GM23338 (cell line): ENCODE data around the gene CELSR1. TPM values are rescaled to one million over a fixed set of nuclear protein-coding genes. Genes with fewer than 3 reads are reported as not detected.

Experiments used
- ATAC-seq: fragments of 200-7000 bp; cut with Tn5 transposase; 3 replicates; pipeline ENCODE4 v1.9.1; 2020
- DNase-seq: peaks from one replicate; pipeline ENCODE4 v3.0.0-alpha.2; 2015; ENCODE audit warnings: low spot score
- H2AFZ ChIP-seq: fragments of 200-600 bp; sonication (generic); 2 replicates; pipeline ENCODE4 v1.8.0; 2016; ENCODE audit warnings: antibody characterized with exemption, mild to moderate bottlenecking, moderate library complexity
- H3F3A ChIP-seq: fragments of 200-600 bp; sonication (generic); replicated peaks from 2 replicates; pipeline ENCODE4 v1.8.0; 2017; ENCODE audit warnings: antibody characterized with exemption, mixed run types, low read depth
- H3K27ac ChIP-seq: fragments of 200-600 bp; sonication (generic); 2 replicates; pipeline ENCODE4 v1.6.1; 2016; ENCODE audit warnings: low read depth
- H3K27me3 ChIP-seq: fragments of 200-600 bp; sonication (generic); 2 replicates; pipeline ENCODE4 v1.8.0; 2016; ENCODE audit warnings: mild to moderate bottlenecking, mixed run types, moderate library complexity; ENCODE audit not compliant: insufficient read depth
- H3K36me3 ChIP-seq: fragments of 200-600 bp; sonication (generic); 2 replicates; pipeline ENCODE4 v1.8.0; 2016; ENCODE audit warnings: mild to moderate bottlenecking; ENCODE audit not compliant: insufficient read depth
- H3K4me1 ChIP-seq: fragments of 200-600 bp; sonication (generic); 2 replicates; pipeline ENCODE4 v1.8.0; 2016; ENCODE audit warnings: mild to moderate bottlenecking, moderate library complexity; ENCODE audit not compliant: insufficient read depth
- H3K4me2 ChIP-seq: fragments of 200-600 bp; sonication (generic); 2 replicates; pipeline ENCODE4 v1.7.1; 2017; ENCODE audit warnings: mixed run types
- H3K4me3 ChIP-seq: fragments of 200-600 bp; sonication (generic); 2 replicates; pipeline ENCODE4 v1.6.1; 2016; ENCODE audit warnings: mixed run types
- H3K79me2 ChIP-seq: fragments of 200-600 bp; sonication (generic); replicated peaks from 2 replicates; pipeline ENCODE4 v1.8.0; 2017; ENCODE audit warnings: mild to moderate bottlenecking; ENCODE audit not compliant: insufficient read depth
- H3K9me2 ChIP-seq: fragments of 200-600 bp; sonication (generic); 2 replicates; pipeline ENCODE4 v1.8.0; 2017; ENCODE audit not compliant: insufficient read depth
- H4K20me1 ChIP-seq: fragments of 200-600 bp; sonication (generic); replicated peaks from 2 replicates; pipeline ENCODE4 v1.8.0; 2017; ENCODE audit warnings: mild to moderate bottlenecking; ENCODE audit not compliant: insufficient read depth
- H3K27ac Mint-ChIP-seq: 2 replicates; pipeline ENCODE4 v1.8.0; 2020; ENCODE audit warnings: inconsistent platforms, mild to moderate bottlenecking, moderate library complexity, mixed read lengths
- H3K27me3 Mint-ChIP-seq: 3 replicates; pipeline ENCODE4 v1.8.0; 2022; ENCODE audit warnings: low read depth, mild to moderate bottlenecking, moderate library complexity, mixed read lengths, inconsistent platforms; ENCODE audit not compliant: insufficient read depth, poor library complexity
- H3K36me3 Mint-ChIP-seq: 3 replicates; pipeline ENCODE4 v1.8.0; 2021; ENCODE audit warnings: low read depth, mild to moderate bottlenecking, inconsistent platforms, moderate library complexity, mixed read lengths
- H3K4me1 Mint-ChIP-seq: 3 replicates; pipeline ENCODE4 v1.8.0; 2020; ENCODE audit warnings: mild to moderate bottlenecking, inconsistent platforms, mixed read lengths
- H3K4me3 Mint-ChIP-seq: 3 replicates; pipeline ENCODE4 v1.8.0; 2021; ENCODE audit warnings: moderate library complexity, mild to moderate bottlenecking, inconsistent platforms, mixed read lengths
- H3K9me3 Mint-ChIP-seq: 3 replicates; pipeline ENCODE4 v1.8.0; 2020; ENCODE audit warnings: moderate library complexity, mild to moderate bottlenecking, inconsistent platforms, mixed read lengths
- CREB1 ChIP-seq: fragments of 250-450 bp; sonication (Bioruptor Pico); IDR thresholded peaks from 2 replicates; pipeline ENCODE4 v1.5.0; 2020; ENCODE audit warnings: low read depth, mild to moderate bottlenecking, moderate library complexity
- EZH2phosphoT487 ChIP-seq: fragments of 200-600 bp; sonication (generic); IDR thresholded peaks from one replicate; pipeline ENCODE4 v1.8.1; 2018; ENCODE audit warnings: antibody characterized with exemption; ENCODE audit not compliant: unreplicated experiment
- JUNB ChIP-seq: IDR thresholded peaks from one replicate; pipeline ENCODE4 v1.6.1; 2016; ENCODE audit warnings: antibody characterized with exemption; ENCODE audit not compliant: unreplicated experiment
- NANOG ChIP-seq: IDR thresholded peaks from 2 replicates; pipeline ENCODE4 v1.6.1; 2016; ENCODE audit warnings: antibody characterized with exemption, borderline replicate concordance
- POLR2AphosphoS5 ChIP-seq: IDR thresholded peaks from 2 replicates; pipeline ENCODE4 v1.6.1; 2016; ENCODE audit warnings: antibody characterized with exemption, low read depth
- STAT1 ChIP-seq: IDR thresholded peaks from one replicate; pipeline ENCODE4 v1.6.1; 2016; ENCODE audit warnings: antibody characterized with exemption; ENCODE audit not compliant: unreplicated experiment
- ZNF114 ChIP-seq: fragments of 250-450 bp; sonication (Bioruptor Pico); IDR thresholded peaks from 2 replicates; pipeline ENCODE4 v1.5.0; 2020; ENCODE audit warnings: mild to moderate bottlenecking, moderate library complexity
- ZNF331 ChIP-seq: fragments of 250-450 bp; sonication (Bioruptor Pico); IDR thresholded peaks from 2 replicates; pipeline ENCODE4 v1.5.0; 2020; ENCODE audit warnings: low read depth, mild to moderate bottlenecking, moderate library complexity
- polyA plus RNA-seq: library from polyadenylated mRNA; unstranded; fragments of >200 nt; fragmentation: Nextera tagmentation; extraction: Ambion mirVana; gene quantifications from 2 replicates; pipeline ENCODE4 v1.2.1, GENCODE V29; 2016
- total RNA-seq: library from RNA; depleted of rRNA; stranded (reverse); fragments of >200 nt; shearing (Covaris generic); gene quantifications from 2 replicates; pipeline ENCODE4 v1.2.3, GENCODE V29; 2014
- TF ChIP-seq, protein P1 (sequence below): IDR thresholded peaks from one replicate; pipeline ENCODE4 v1.6.1; 2018; ENCODE audit warnings: antibody characterized with exemption; ENCODE audit not compliant: unreplicated experiment
- TF ChIP-seq, protein P2 (sequence below): IDR thresholded peaks from 2 replicates; pipeline ENCODE4 v1.6.1; 2016; ENCODE audit warnings: antibody characterized with exemption
- TF ChIP-seq, protein P3 (sequence below), 2 experiments: fragments of 200-600 bp in 1 of 2; sonication (generic) in 1 of 2; conservative IDR thresholded peaks; 2 replicates each; pipeline versions ENCODE4 v1.5.1 to v1.6.1; 2016 to 2017; ENCODE audit warnings: antibody characterized with exemption in 2 of 2, low read depth in 2 of 2, mild to moderate bottlenecking in 2 of 2, moderate library complexity in 1 of 2

The CELSR1 gene
- total and polyA plus RNA-seq, 2 experiments from 2014 or later, result 4.8 to 20.4 TPM

DNA sequence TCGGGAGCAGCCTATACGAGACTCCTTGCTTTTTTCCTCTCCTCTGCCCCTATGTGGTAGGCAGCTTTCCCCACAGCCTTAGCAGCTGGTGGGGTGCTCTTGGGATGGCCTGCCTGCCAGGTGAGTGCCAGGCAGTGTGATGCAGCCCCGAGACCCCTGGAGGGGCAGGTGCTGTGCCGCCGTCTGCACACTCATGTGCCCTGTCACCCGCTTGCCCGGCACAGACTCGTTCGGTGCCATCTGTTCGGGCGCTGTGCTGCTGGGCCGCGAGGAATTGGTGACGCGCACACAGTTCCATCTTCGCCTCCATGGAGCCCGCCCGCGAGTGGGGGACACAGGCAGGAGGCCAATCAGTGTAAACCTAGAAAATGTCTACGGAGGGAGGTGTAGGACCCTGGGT is 186.8 kb downstream of the CELSR1 start (continued):
- TF ChIP-seq ZNF114, result no peak
- TF ChIP-seq, protein P1, sequence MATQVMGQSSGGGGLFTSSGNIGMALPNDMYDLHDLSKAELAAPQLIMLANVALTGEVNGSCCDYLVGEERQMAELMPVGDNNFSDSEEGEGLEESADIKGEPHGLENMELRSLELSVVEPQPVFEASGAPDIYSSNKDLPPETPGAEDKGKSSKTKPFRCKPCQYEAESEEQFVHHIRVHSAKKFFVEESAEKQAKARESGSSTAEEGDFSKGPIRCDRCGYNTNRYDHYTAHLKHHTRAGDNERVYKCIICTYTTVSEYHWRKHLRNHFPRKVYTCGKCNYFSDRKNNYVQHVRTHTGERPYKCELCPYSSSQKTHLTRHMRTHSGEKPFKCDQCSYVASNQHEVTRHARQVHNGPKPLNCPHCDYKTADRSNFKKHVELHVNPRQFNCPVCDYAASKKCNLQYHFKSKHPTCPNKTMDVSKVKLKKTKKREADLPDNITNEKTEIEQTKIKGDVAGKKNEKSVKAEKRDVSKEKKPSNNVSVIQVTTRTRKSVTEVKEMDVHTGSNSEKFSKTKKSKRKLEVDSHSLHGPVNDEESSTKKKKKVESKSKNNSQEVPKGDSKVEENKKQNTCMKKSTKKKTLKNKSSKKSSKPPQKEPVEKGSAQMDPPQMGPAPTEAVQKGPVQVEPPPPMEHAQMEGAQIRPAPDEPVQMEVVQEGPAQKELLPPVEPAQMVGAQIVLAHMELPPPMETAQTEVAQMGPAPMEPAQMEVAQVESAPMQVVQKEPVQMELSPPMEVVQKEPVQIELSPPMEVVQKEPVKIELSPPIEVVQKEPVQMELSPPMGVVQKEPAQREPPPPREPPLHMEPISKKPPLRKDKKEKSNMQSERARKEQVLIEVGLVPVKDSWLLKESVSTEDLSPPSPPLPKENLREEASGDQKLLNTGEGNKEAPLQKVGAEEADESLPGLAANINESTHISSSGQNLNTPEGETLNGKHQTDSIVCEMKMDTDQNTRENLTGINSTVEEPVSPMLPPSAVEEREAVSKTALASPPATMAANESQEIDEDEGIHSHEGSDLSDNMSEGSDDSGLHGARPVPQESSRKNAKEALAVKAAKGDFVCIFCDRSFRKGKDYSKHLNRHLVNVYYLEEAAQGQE, result no peak
- TF ChIP-seq, protein P2, sequence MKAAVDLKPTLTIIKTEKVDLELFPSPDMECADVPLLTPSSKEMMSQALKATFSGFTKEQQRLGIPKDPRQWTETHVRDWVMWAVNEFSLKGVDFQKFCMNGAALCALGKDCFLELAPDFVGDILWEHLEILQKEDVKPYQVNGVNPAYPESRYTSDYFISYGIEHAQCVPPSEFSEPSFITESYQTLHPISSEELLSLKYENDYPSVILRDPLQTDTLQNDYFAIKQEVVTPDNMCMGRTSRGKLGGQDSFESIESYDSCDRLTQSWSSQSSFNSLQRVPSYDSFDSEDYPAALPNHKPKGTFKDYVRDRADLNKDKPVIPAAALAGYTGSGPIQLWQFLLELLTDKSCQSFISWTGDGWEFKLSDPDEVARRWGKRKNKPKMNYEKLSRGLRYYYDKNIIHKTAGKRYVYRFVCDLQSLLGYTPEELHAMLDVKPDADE, result no peak
- TF ChIP-seq ZNF331 (CRISPR knock-in tag), result no peak
- TF ChIP-seq NANOG, result no peak

DNA sequence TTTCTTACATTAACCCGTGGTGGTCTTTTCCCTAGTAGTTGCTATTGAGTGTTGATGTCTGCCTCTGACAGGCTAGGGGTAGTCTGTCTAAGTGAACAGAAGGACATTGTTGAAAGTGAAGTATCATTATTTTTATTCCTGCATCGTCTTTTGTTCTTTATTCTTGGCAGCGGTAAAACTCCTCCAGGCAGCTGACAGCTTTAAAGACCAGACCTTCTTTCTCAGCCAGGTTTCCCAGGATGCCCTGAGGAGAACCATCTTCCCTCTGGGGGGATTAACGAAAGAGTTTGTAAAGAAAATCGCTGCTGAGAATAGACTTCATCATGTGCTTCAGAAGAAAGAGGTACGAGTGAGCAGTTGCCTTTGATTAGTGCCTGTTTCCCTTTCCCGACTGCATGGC is 187.3 kb downstream of the CELSR1 start:
- H4K20me1 ChIP-seq, result peaks cover 4% of the 10 kb centered on the region
- H3K4me1 Mint-ChIP-seq, result no peaks in the 10 kb centered on the region
- H3K9me3 Mint-ChIP-seq, result no peaks in the 10 kb centered on the region; the same call in 2 of the 3 replicates
- DNase-seq, result no peak
- no peaks in the 10 kb centered on the region for H3K9me2 ChIP-seq
- no peak overlapping the region for H2AFZ ChIP-seq
- H3K27me3 Mint-ChIP-seq, result peaks cover 4% of the 10 kb centered on the region
- peaks cover 15% of the 10 kb centered on the region; the same call in 1 of the 2 replicates for H3K79me2 ChIP-seq
- H3K4me2 ChIP-seq, result no peak overlapping the region
- no peak overlapping the region for H3K4me3 Mint-ChIP-seq
- H3K4me1 ChIP-seq, result no peaks in the 10 kb centered on the region
- H3K27ac Mint-ChIP-seq, result no peak overlapping the region
- no peak for ATAC-seq
- H3K27ac ChIP-seq, result no peak overlapping the region
- no peak overlapping the region for H3K4me3 ChIP-seq
- no peaks in the 10 kb centered on the region for H3K27me3 ChIP-seq
- H3K36me3 ChIP-seq, result peaks cover 24% of the 10 kb centered on the region
- peaks cover 78% of the 10 kb centered on the region for H3K36me3 Mint-ChIP-seq
- peaks cover 6% of the 10 kb centered on the region; the same call in 1 of the 2 replicates for H3F3A ChIP-seq
- TF ChIP-seq CREB1 (CRISPR knock-in tag), result no peak
- TF ChIP-seq EZH2phosphoT487, result no peak
- no peak for TF ChIP-seq STAT1
- TF ChIP-seq, protein P3, sequence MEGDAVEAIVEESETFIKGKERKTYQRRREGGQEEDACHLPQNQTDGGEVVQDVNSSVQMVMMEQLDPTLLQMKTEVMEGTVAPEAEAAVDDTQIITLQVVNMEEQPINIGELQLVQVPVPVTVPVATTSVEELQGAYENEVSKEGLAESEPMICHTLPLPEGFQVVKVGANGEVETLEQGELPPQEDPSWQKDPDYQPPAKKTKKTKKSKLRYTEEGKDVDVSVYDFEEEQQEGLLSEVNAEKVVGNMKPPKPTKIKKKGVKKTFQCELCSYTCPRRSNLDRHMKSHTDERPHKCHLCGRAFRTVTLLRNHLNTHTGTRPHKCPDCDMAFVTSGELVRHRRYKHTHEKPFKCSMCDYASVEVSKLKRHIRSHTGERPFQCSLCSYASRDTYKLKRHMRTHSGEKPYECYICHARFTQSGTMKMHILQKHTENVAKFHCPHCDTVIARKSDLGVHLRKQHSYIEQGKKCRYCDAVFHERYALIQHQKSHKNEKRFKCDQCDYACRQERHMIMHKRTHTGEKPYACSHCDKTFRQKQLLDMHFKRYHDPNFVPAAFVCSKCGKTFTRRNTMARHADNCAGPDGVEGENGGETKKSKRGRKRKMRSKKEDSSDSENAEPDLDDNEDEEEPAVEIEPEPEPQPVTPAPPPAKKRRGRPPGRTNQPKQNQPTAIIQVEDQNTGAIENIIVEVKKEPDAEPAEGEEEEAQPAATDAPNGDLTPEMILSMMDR (conservative IDR thresholded peaks at IDR 0.05; ENCODE audit: low read depth in 2 of 2), result no peak
- TF ChIP-seq POLR2AphosphoS5, result no peak
- no peak for TF ChIP-seq JUNB
- TF ChIP-seq, protein P1, result no peak
